Endothelial cell of umbilical vein (primary cell): Measurements from ENCODE around the gene TTLL5.

Experiments used
- EZH2 ChIP-seq: IDR thresholded peaks from 2 replicates; pipeline ENCODE4 v1.6.1; 2012; ENCODE audit warnings: borderline replicate concordance, low read depth, mild to moderate bottlenecking, moderate library complexity, low read length, inconsistent platforms; ENCODE audit not compliant: severe bottlenecking
- GATA2 ChIP-seq: IDR thresholded peaks from 2 replicates; pipeline ENCODE4 v1.7.0; 2011; ENCODE audit warnings: low read depth, mild to moderate bottlenecking, moderate library complexity, mixed read lengths, low read length; ENCODE audit not compliant: insufficient read length, insufficient read depth
- POLR2A ChIP-seq: IDR thresholded peaks from 2 replicates; pipeline ENCODE4 v1.6.1; 2012; ENCODE audit warnings: low read depth, mild to moderate bottlenecking, control low read depth, low read length
- POLR2AphosphoS5 ChIP-seq: IDR thresholded peaks from 2 replicates; pipeline ENCODE4 v1.6.1; 2012; ENCODE audit warnings: low read depth, mild to moderate bottlenecking, control low read depth, low read length, moderate library complexity; ENCODE audit not compliant: insufficient read depth
- TF ChIP-seq, protein P1 (sequence below), 2 donors: IDR thresholded peaks; 1 replicate in 1 of 2; 2 replicates in 1 of 2; pipeline ENCODE4 v1.5.1; 2011; ENCODE audit warnings: low read length in 2 of 2, mild to moderate bottlenecking in 2 of 2, moderate library complexity in 2 of 2, control low read depth in 1 of 2, inconsistent platforms in 1 of 2, low read depth in 1 of 2; ENCODE audit not compliant: insufficient read depth in 1 of 2; ENCODE audit errors: extremely low read depth in 1 of 2
- TF ChIP-seq, protein P2 (sequence below): IDR thresholded peaks from 2 replicates; pipeline ENCODE4 v1.6.1; 2011; ENCODE audit not compliant: insufficient read depth, insufficient read length

DNA sequence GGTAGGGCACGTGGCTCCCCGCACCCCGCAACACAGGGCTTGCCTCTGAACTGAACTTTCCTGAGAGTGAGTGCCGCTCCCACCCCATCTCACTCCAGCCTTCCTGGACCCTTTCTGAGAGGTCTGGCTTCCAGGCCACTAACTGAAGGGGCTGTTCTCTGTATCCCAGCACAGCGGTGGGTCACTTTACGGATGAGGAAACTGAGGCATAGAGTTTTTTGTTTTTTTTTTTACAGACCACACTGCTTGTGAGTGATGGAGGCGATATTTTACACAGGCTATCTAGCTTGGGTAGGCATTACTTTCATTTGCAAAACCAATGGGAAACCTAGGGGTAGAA is 321.9 kb downstream of the TTLL5 start:
- TF ChIP-seq, protein P1, sequence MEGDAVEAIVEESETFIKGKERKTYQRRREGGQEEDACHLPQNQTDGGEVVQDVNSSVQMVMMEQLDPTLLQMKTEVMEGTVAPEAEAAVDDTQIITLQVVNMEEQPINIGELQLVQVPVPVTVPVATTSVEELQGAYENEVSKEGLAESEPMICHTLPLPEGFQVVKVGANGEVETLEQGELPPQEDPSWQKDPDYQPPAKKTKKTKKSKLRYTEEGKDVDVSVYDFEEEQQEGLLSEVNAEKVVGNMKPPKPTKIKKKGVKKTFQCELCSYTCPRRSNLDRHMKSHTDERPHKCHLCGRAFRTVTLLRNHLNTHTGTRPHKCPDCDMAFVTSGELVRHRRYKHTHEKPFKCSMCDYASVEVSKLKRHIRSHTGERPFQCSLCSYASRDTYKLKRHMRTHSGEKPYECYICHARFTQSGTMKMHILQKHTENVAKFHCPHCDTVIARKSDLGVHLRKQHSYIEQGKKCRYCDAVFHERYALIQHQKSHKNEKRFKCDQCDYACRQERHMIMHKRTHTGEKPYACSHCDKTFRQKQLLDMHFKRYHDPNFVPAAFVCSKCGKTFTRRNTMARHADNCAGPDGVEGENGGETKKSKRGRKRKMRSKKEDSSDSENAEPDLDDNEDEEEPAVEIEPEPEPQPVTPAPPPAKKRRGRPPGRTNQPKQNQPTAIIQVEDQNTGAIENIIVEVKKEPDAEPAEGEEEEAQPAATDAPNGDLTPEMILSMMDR (IDR thresholded peaks at IDR 0.05; ENCODE audit: extremely low read depth in 1 of 2, insufficient read depth in 1 of 2, low read depth in 1 of 2, low read length in 2 of 2) = no peak
- TF ChIP-seq GATA2 (no peak), EZH2 (no peak), POLR2A (no peak), POLR2AphosphoS5 (no peak)
- TF ChIP-seq, protein P2, sequence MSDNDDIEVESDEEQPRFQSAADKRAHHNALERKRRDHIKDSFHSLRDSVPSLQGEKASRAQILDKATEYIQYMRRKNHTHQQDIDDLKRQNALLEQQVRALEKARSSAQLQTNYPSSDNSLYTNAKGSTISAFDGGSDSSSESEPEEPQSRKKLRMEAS = no peak
